Kidney (tissue), 14 donors: Measurements from ENCODE around the gene DEPDC5. TPM values are rescaled to one million over a fixed set of nuclear protein-coding genes. Genes with fewer than 3 reads are reported as not detected.

Source experiments
- DNase-seq, 5 donors: peaks; one replicate each; pipeline ENCODE4 v3.0.0-alpha.2; 2013 to 2020
- FAIRE-seq: peaks from 2 replicates; lab custom pipeline; 2012; peaks lifted over from hg19 to GRCh38; lab: Jason Lieb, UNC
- H3K27ac ChIP-seq, 2 donors: one replicate each; pipeline ENCODE4 v1.7.0; 2013; ENCODE audit warnings: low read depth in 2 of 2, low read length in 2 of 2, inconsistent platforms in 1 of 2
- H3K27me3 ChIP-seq: one replicate; pipeline ENCODE4 v1.7.1; 2013; ENCODE audit warnings: low read length, inconsistent platforms; ENCODE audit not compliant: control insufficient read depth, insufficient read depth
- H3K36me3 ChIP-seq, 3 donors: one replicate each; pipeline versions ENCODE4 v1.7.0 to v1.7.1; 2013; ENCODE audit warnings: low read length in 3 of 3, control low read depth in 1 of 3, inconsistent platforms in 1 of 3; ENCODE audit not compliant: insufficient read depth in 3 of 3, control insufficient read depth in 2 of 3
- H3K4me1 ChIP-seq, 3 donors: one replicate each; pipeline versions ENCODE4 v1.7.0 to v1.7.1; 2013; ENCODE audit warnings: low read length in 3 of 3, inconsistent platforms in 1 of 3, low read depth in 1 of 3; ENCODE audit not compliant: control insufficient read depth in 2 of 3, insufficient read depth in 2 of 3
- H3K4me3 ChIP-seq, 3 donors: one replicate each; pipeline versions ENCODE4 v1.7.0 to v1.8.1; 2013; ENCODE audit warnings: low read length in 3 of 3, control low read depth in 1 of 3, inconsistent platforms in 1 of 3
- H3K9ac ChIP-seq, 3 donors: one replicate each; pipeline versions ENCODE4 v1.7.0 to v1.7.1; 2013; ENCODE audit warnings: low read length in 3 of 3, control low read depth in 1 of 3, inconsistent platforms in 1 of 3
- H3K9me3 ChIP-seq, 3 donors: one replicate each; pipeline versions ENCODE4 v1.7.0 to v1.7.1; 2013; ENCODE audit warnings: low read length in 3 of 3, control low read depth in 1 of 3, inconsistent platforms in 1 of 3; ENCODE audit not compliant: control insufficient read depth in 2 of 3, insufficient read depth in 1 of 3
- intact Hi-C: fragments of 100-400 bp; cut with DNase I; formaldehyde crosslinking; loops from one replicate; pipeline ENCODE4 v1.11.1; 2022
- polyA plus RNA-seq: library from polyadenylated mRNA; stranded (reverse); fragments of 350-450 nt; fragmentation: Illumina TruSeq; extraction: RNeasy Lipid Tissue Mini Kit (QIAGEN cat#74804); gene quantifications from one replicate; pipeline ENCODE4 v1.2.3, GENCODE V29; 2014; ENCODE audit warnings: low read depth, low replicate concordance; ENCODE audit not compliant: insufficient read depth
- total RNA-seq: library from RNA; stranded (reverse); fragmentation: NEBNext Ultra II Directional; extraction: Animal tissue kit (Norgen Biotek cat#: 25700); gene quantifications from one replicate; pipeline ENCODE4 v1.2.1, GENCODE V29; 2021
- TF ChIP-seq, protein P1 (sequence below): IDR thresholded peaks from 3 replicates; pipeline ENCODE4 v1.5.1; 2012; ENCODE audit warnings: mild to moderate bottlenecking, moderate library complexity, borderline replicate concordance; ENCODE audit not compliant: insufficient read depth; ENCODE audit errors: extremely low read depth
- donor health status: control.
- donor health status: control.
- donor health status: control.
- donor health status: control.
- donor health status: control.
- donor health status: DM: yes; HTN: yes; CAD: no.
- donor health status: Normal renal cell carcinoma (clear cell type).

DEPDC5 gene
- total and polyA plus RNA-seq, 2 donors from 2014 or later, result 12.1 to 27.3 TPM

DNA sequence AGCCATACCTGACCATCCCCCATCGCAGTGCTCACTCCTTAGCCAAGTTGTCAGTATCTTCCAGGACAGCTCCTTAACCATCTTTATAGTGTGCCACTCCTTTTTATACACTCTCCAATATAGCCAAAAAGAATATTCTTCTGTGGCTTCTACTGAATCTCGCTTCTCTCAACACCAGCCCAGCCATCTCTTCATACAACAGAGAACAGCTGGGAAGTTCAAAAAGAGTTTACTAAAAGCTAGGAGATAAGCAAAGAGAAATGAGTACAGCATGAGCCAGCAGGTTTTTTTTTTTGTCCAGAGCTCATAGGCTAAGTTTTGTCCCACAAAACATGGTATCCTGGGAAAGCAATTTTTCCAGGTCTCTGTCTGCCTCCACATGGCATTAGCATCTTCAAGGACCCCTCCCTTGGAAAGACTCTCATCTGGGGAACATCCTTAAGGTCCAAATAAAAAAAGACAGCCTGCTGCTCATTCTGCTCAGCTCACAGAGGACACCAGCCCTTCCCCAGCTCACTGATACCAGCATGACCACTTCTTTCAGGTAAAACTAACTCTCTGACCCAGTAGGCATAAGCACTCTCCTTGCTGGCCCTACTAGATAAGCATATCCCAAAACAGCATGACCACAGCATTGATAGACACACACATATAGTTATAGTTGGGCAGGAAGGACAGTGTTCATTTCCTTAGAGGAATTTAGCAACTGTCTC lies 141.7 kb downstream of the DEPDC5 start:
- Histone ChIP-seq H3K4me3 (no peak overlapping the region), H3K9me3 (no peaks in the 10 kb centered on the region), H3K27me3 (no peaks in the 10 kb centered on the region), H3K9ac (no peak overlapping the region), H3K36me3 (peaks cover 0 to 22% (median 11%) of the 10 kb centered on the region in 3 donors), H3K4me1 (no peaks in the 10 kb centered on the region), H3K27ac (no peak overlapping the region)
- intact Hi-C loops, result no loop called here
- peak in 1 of 5 donors; percentile 51 for DNase-seq
- TF ChIP-seq, protein P1, sequence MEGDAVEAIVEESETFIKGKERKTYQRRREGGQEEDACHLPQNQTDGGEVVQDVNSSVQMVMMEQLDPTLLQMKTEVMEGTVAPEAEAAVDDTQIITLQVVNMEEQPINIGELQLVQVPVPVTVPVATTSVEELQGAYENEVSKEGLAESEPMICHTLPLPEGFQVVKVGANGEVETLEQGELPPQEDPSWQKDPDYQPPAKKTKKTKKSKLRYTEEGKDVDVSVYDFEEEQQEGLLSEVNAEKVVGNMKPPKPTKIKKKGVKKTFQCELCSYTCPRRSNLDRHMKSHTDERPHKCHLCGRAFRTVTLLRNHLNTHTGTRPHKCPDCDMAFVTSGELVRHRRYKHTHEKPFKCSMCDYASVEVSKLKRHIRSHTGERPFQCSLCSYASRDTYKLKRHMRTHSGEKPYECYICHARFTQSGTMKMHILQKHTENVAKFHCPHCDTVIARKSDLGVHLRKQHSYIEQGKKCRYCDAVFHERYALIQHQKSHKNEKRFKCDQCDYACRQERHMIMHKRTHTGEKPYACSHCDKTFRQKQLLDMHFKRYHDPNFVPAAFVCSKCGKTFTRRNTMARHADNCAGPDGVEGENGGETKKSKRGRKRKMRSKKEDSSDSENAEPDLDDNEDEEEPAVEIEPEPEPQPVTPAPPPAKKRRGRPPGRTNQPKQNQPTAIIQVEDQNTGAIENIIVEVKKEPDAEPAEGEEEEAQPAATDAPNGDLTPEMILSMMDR, result no peak
- no peak for FAIRE-seq

GRCh38 chr22:31896472-31896871 lies 142.7 kb downstream of the DEPDC5 start:
- Histone ChIP-seq H3K27me3 (no peaks in the 10 kb centered on the region), H3K4me1 (no peaks in the 10 kb centered on the region), H3K4me3 (no peak overlapping the region), H3K9me3 (no peaks in the 10 kb centered on the region), H3K9ac (no peak overlapping the region), H3K36me3 (peaks cover 0 to 27% (median 11%) of the 10 kb centered on the region in 3 donors), H3K27ac (no peak overlapping the region)
- DNase-seq, result no peak
- intact Hi-C loops, result no loop called here
- TF ChIP-seq, protein P1, result no peak
- FAIRE-seq, result no peak

- Histone ChIP-seq H3K36me3 (peaks cover 0 to 38% (median 16%) of the 10 kb centered on the region in 3 donors), H3K4me1 (no peaks in the 10 kb centered on the region), H3K27me3 (no peaks in the 10 kb centered on the region), H3K9ac (no peak overlapping the region), H3K4me3 (no peak overlapping the region), H3K9me3 (no peaks in the 10 kb centered on the region), H3K27ac (no peak overlapping the region)
- FAIRE-seq, result no peak
- TF ChIP-seq, protein P1, result no peak
- intact Hi-C loops, result no loop called here
- peak; percentile 2 to 80 (median 65) for DNase-seq
These were observed 144.3 kb downstream of the DEPDC5 start for GRCh38 chr22:31897842-31898805.
